ENCODE measurements around the gene SDF4. TPM values are rescaled to one million over a fixed set of nuclear protein-coding genes. Genes with fewer than 3 reads are reported as not detected.

SDF4 gene
- total RNA-seq, 2 experiments from 2014 or later: 96.9 to 99.3 TPM

Small RNA genes within 50 kb of the gene (microRNA-seq; reads per million reads assigned to microRNA genes)
- 2.9 reads per million for gene MIR200A
- gene MIR200B: 3.4 reads per million
- gene MIR429: not detected

Other genes with a start within 250 kb of the SDF4 start
- gene PERM1, start 249.9 kb downstream of the SDF4 start, total RNA-seq: not detected
- gene HES4, start 231.9 kb downstream of the SDF4 start, total RNA-seq: under 1 TPM; 0.45 to 0.50 TPM
- 100 to 1,000 TPM; 385 to 413 TPM for gene ISG15, start 218.5 kb downstream of the SDF4 start, total RNA-seq
- 10 to 100 TPM; 12.4 to 14.6 TPM for gene AGRN, start 211.9 kb downstream of the SDF4 start, total RNA-seq
- not detected for gene RNF223, start 157.7 kb downstream of the SDF4 start, total RNA-seq
- gene C1orf159, start 115.9 kb downstream of the SDF4 start, total RNA-seq: 10 to 100 TPM; 24.5 to 26.8 TPM
- gene TTLL10, start 58.1 kb downstream of the SDF4 start, total RNA-seq: under 1 TPM; 0.63 to 0.90 TPM
- 10 to 100 TPM; 17.5 to 18.8 TPM for gene TNFRSF18, start 25.4 kb downstream of the SDF4 start, total RNA-seq
- 1 to 10 TPM; 1.6 to 2.9 TPM for gene TNFRSF4, start 17.8 kb downstream of the SDF4 start, total RNA-seq
- gene B3GALT6, start 236 bp upstream of the SDF4 start, total RNA-seq: 10 to 100 TPM; 21.2 to 22.4 TPM
- gene C1QTNF12, start 14.7 kb upstream of the SDF4 start, total RNA-seq: 1 to 10 TPM; 1.8 to 2.2 TPM
- gene UBE2J2, start 41.9 kb upstream of the SDF4 start, total RNA-seq: 10 to 100 TPM; 62.3 to 67.5 TPM
- 1 to 10 TPM; 3.4 to 3.6 TPM for gene SCNN1D, start 48.4 kb upstream of the SDF4 start, total RNA-seq
- gene ACAP3, start 75.9 kb upstream of the SDF4 start, total RNA-seq: 10 to 100 TPM; 65.2 to 87.3 TPM
- gene PUSL1, start 76.6 kb upstream of the SDF4 start, total RNA-seq: 10 to 100 TPM; 24.0 to 26.2 TPM
- gene INTS11, start 92.7 kb upstream of the SDF4 start, total RNA-seq: 100 to 1,000 TPM; 120 to 134 TPM
- 10 to 100 TPM; 18.5 to 21.4 TPM for gene CPTP, start 92.8 kb upstream of the SDF4 start, total RNA-seq
- gene TAS1R3, start 99.3 kb upstream of the SDF4 start, total RNA-seq: 1 to 10 TPM in 1 of 2 experiments, under 1 TPM in 1; 0.78 to 1.2 TPM
- gene DVL1, start 117.4 kb upstream of the SDF4 start, total RNA-seq: 10 to 100 TPM; 29.1 to 30.7 TPM
- gene MXRA8, start 126.6 kb upstream of the SDF4 start, total RNA-seq: not detected
- 100 to 1,000 TPM; 120 to 123 TPM for gene AURKAIP1, start 143.2 kb upstream of the SDF4 start, total RNA-seq
- 100 to 1,000 TPM in 1 of 2 experiments, 10 to 100 TPM in 1; 98.3 to 110 TPM for gene CCNL2, start 167.3 kb upstream of the SDF4 start, total RNA-seq
- gene MRPL20, start 175.3 kb upstream of the SDF4 start, total RNA-seq: 100 to 1,000 TPM; 111 to 117 TPM
- not detected for gene ANKRD65, start 189.3 kb upstream of the SDF4 start, total RNA-seq
- gene VWA1, start 203.7 kb upstream of the SDF4 start, total RNA-seq: under 1 TPM; 0.21 to 0.29 TPM
- gene ATAD3C, start 217.7 kb upstream of the SDF4 start, total RNA-seq: 1 to 10 TPM; 1.0 to 1.4 TPM
- 10 to 100 TPM; 41.5 to 49.6 TPM for gene ATAD3B, start 239.8 kb upstream of the SDF4 start, total RNA-seq

All from activated CD8-positive, alpha-beta T cell treated with anti-CD3 and anti-CD28 coated beads, Interleukin-2, amount 10 ng/mL, durations not matched to agents 7 days and 5 days (primary cell).